Measurements from ENCODE around the gene UNKL.

The UNKL gene

DNA sequence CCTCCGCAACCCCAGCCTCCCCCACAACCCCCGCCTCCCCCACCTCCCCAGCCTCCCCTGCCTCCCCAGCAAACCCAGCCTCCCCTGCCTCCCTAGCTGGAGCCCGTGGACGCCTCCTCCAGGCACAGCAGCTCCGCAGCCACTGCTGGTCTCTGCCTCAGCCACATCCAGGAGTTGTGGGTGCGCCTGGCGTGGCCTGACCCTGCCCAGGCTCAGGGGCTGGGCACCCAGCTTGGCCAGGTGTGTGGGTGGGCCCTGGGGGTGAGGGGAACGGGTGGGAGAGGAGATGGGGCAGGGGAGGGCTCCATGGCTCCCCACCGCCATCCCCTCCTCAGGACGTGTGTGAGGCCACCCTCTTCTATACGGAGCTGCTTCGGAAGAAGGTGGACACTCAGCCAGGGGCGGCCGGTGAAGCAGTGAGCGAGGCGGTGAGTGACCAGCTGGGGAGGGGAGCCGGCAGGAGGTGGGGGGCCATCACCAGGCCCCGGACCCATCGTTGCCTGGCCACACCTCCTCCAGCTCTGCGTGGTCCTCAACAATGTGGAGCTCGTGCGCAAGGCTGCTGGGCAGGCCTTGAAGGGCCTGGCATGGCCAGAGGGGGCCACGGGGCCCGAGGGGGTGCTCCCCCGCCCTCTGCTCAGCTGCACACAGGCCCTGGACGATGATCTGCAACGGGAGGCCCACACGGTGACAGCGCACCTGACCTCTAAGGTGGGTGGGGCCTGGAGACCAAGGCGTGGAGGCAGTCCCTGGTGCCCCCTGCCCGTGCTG, 68.7 kb downstream of the UNKL start:
- no peak overlapping the region for H3K4me3 ChIP-seq (ENCODE audit: low read length)
- TF ChIP-seq, protein P1, sequence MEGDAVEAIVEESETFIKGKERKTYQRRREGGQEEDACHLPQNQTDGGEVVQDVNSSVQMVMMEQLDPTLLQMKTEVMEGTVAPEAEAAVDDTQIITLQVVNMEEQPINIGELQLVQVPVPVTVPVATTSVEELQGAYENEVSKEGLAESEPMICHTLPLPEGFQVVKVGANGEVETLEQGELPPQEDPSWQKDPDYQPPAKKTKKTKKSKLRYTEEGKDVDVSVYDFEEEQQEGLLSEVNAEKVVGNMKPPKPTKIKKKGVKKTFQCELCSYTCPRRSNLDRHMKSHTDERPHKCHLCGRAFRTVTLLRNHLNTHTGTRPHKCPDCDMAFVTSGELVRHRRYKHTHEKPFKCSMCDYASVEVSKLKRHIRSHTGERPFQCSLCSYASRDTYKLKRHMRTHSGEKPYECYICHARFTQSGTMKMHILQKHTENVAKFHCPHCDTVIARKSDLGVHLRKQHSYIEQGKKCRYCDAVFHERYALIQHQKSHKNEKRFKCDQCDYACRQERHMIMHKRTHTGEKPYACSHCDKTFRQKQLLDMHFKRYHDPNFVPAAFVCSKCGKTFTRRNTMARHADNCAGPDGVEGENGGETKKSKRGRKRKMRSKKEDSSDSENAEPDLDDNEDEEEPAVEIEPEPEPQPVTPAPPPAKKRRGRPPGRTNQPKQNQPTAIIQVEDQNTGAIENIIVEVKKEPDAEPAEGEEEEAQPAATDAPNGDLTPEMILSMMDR (conservative IDR thresholded peaks at IDR 0.05; ENCODE audit: low read depth, low read length): no peak
- DNase-seq (ENCODE audit: low read depth): no peak

DNA sequence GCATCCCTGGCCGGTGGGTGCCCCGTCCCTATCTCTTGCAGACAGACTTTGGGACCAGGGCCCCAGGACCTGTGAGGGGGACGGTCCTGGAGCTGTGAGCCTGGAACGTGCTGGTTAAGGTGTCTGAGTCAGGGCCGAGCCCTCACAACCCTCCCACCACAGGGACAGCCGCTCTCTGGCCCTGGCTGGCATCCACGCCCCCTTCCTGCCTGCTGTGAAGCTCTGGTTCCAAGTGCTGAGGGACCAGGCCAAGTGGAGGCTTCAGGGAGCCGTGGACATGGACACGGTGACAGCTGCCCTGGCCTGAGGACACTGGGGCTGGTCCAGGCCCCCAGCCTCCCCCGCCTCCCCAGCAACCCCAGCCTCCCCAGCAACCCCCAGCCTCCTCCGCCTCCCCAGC, 69.4 kb downstream of the UNKL start:
- no peak for DNase-seq (ENCODE audit: low read depth)
- no peak overlapping the region for H3K4me3 ChIP-seq (ENCODE audit: low read length)
- TF ChIP-seq, protein P1 (conservative IDR thresholded peaks at IDR 0.05; ENCODE audit: low read depth, low read length): no peak

DNA sequence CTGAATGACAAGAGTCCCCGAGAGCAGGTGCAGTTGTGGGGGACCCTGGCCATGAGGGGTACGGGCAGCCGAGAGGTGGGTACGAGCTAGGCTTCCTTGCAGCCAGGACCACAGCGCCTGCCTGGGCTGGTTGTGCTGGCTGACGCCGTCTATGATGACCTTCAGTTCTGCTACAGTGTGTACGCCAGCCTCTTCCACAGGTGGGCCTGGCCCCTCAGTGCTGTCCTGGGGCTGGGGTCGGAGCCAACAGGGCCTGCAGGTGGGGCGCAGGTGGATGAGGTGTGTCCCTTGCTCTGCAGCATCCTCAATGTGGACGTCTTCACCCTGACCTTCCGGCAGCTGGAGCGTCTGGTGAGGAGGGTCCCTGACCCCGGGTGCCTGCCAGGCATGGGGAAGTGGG, 70.0 kb downstream of the UNKL start:
- TF ChIP-seq, protein P1 (conservative IDR thresholded peaks at IDR 0.05; ENCODE audit: low read depth, low read length): no peak

DNA sequence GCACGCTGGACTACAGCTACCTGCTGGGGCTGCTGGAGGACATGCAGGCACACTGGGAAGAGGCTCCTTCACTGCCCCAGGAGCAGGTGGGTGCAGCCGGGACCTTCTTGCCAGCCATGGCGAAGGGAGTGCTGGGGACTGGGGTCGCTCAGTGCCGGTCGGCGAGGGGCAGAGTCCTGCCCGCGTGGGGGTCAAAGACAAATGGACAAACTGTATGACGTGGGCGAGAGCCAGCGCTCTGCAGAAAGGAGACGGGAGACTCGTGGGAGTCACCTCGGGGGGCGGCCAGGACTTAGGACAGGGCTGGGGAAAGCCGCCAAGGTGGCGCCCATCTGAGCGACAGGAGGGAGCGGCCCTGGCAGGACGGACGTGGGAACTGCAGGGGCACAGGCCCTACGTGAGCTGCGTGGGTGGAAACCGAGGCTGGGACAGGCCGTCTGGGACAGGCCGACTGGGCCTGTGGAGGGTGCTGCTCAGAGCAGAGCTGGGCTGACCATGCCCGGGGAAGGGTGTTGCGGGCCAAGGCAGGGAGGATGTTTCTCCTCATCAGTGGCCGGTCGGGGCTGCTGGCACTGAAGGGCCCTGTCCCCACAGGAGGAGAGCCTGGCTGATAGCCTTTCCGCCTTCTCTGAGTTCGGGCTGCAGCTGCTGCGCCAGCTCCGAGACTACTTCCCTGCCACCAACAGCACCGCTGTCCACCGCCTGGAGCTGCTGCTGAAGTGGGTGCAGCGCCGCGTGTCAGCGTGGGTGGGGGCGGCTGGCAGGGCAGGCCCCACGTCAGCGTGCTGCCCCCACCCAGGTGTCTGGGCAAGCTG, 70.9 kb downstream of the UNKL start:
- no peak for DNase-seq (ENCODE audit: low read depth)
- peak overlapping the region; percentile 41 for H3K4me3 ChIP-seq (ENCODE audit: low read length)
- TF ChIP-seq, protein P1 (conservative IDR thresholded peaks at IDR 0.05; ENCODE audit: low read depth, low read length): no peak

More for the DNA sequence above, 70.0 kb downstream of the UNKL start:
- H3K4me3 ChIP-seq (ENCODE audit: low read length): no peak overlapping the region
- no peak for DNase-seq (ENCODE audit: low read depth)

DNA sequence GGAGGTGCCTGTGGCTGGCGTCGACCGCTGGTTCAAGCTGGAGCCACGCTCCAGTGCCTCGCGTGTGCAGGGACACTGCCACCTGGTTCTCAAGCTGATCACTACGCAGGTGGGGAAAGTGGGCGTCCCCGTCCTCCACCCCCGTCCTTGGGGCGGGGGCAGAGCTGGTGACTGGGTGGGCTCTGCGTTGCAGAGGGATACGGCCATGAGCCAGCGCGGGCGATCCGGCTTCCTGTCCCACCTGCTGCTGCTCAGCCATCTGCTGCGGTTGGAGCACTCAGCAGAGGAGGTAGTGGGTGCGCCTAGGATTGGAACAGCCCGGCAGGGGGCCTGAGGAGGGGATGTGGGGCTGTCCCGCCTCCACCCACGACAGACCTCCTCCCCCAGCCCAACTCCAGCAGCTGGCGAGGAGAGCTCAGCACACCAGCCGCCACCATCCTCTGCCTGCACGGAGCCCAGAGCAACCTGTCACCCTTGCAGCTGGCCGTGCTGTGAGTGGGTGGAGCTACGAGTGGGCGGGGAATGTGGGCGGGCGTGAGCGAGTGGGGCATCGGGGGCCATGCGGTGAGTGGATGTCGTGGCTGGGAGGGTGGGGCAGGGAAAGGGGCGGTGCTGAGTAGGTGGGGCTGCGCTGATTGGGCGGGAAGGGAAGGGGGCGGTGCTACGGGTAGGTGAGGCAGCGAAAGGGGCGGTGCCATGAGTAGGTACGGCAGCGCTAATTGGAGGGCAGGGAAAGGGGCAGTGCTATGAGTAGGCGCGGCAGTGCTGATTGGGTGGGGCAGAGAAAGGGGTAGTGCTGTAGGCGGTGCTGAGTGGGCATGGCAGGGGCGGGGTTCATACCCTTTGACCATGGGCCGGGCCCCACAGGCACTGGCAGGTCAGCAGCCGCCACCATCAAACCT, 71.7 kb downstream of the UNKL start:
- DNase-seq (ENCODE audit: low read depth): peak; percentile 88
- TF ChIP-seq, protein P1 (conservative IDR thresholded peaks at IDR 0.05; ENCODE audit: low read depth, low read length): peak; percentile 11
- H3K4me3 ChIP-seq (ENCODE audit: low read length): peak overlapping the region; percentile 41

DNA sequence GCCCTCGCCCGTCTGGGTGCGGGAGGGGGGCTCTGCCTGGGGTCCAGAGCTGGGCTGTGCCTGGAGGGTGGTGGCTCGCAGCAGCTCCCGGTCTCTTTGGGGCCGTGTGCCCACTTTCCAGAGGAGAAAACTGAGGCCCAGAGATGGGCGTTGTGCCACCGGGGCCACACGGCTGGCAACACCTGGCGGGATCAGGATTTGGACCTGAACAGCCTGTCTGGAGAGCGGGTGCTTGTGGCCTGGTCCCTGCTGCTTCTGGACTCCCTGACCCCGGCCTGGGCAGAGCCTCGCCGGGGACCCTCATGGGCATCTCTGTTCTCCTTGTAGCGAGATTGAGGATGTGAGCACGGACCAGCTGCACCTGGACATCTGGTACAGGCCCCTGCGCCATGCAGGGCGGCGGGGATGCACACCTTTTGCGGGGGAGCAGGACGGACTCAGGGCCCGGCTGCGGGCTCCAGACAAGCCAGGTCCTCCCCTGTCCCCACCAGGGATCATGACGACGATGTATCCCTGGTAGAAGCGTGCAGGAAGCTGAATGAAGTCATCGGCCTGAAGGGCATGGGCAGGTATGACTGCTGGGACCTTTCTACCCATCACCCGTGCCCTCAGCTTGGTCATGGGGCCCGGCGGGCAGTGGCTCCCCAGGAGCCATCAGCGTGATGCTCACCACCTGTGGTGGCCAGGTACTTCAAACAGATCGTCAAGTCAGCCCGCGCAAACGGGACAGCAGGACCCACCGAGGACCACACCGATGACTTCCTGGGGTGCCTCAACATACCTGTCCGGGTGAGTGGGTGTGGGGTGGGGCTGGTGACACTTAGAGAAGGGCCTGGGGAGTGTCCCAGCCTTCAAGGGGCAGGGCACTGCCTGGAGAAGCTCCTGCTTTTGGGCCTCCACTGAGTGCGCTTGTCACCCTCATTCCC, 72.7 kb downstream of the UNKL start:
- no peak for DNase-seq (ENCODE audit: low read depth)
- no peak overlapping the region for H3K4me3 ChIP-seq (ENCODE audit: low read length)
- TF ChIP-seq, protein P1 (conservative IDR thresholded peaks at IDR 0.05; ENCODE audit: low read depth, low read length): no peak
